HG03175 (cell line): ENCODE results near the gene FAM50A.
"Not testable (repeated sequence)": the region's sequence is repeated elsewhere in the genome, so short reads cannot be mapped to it uniquely, and the experiment has no call there.

Source experiments
- ATAC-seq: cut with Tn5 transposase; IDR thresholded peaks from one replicate; pipeline ENCODE4 v1.9.1; 2021; ENCODE audit warnings: mild to moderate bottlenecking, moderate library complexity; ENCODE audit not compliant: unreplicated experiment

The FAM50A gene, protein sequence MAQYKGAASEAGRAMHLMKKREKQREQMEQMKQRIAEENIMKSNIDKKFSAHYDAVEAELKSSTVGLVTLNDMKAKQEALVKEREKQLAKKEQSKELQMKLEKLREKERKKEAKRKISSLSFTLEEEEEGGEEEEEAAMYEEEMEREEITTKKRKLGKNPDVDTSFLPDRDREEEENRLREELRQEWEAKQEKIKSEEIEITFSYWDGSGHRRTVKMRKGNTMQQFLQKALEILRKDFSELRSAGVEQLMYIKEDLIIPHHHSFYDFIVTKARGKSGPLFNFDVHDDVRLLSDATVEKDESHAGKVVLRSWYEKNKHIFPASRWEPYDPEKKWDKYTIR

GRCh38 chrX:154443992-154444754, at the start of gene FAM50A:
Gene FAM50A, plus strand, starts transcription at chrX:154444141. Its CDS starts 95 bp downstream, at chrX:154444236.
- peak; percentile 85 for ATAC-seq

DNA sequence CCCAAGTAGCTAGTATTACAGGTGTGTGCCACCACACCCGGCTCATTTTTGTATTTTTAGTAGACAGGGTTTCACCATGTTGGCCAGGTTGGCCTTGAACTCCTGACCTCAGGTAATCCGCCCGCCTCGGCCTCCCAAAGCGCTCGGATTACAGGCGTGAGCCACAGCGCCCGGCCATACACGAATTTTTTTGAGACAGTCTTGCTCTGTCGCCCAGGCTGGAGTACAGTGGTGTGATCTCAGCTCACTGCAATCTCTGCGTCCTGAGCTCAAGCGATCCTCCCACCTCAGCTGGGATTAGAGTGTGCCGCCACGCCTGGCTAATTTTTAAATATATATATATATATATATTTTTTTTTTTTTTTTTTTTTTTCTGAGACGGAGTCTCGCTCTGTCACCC, 47.6 kb upstream of the FAM50A start:
- not testable (repeated sequence) for ATAC-seq

DNA sequence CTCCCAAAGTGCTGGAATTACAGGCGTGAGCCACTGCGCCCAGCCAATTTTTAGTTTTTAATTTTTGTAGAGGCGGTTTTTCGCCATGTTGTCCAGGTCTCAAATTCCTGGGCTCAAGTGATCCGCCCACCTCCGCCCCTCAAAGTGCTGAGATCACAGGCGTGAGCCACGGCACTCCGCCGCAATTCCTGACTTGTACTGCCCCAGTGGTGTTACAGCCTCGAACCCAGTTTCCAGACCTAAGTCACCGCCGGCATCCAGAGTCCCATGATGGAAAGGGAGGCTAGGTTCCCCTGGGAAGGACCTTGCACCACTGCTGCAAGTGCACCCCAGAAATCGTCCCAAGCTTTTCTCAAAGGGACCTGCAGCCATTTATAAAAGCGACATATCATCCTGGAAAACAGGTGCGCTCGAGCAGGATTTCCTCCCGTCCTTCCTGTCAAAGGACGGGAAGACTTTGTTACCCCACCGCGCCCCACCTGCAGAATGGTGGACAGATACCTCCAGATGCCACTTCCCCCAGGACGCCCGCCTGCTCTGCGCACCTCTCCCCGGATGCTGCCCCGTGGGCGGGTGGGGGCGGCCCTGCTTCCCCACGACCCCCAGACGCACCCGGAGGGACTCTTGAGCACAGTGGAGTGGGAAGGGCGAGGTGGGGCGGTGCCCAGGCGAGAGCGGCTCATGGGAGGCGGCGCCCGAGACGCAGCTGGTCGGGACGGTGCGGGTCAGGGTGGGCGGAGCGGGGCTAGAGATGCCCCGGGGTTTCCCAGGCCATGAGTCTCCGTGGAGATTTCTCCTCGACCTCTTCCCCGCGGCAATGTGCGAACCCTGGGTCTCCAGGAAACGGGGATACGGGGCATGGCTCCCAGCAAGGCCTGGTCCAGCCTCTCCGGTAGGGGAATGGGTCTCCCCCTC, 46.7 kb upstream of the FAM50A start:
- ATAC-seq: peak; percentile 49

GRCh38 chrX:154397888-154398667, 45.9 kb upstream of the FAM50A start, which contains the start of gene RPL10:
Gene RPL10, plus strand, starts transcription at chrX:154398377. Its CDS starts 143 bp downstream, at chrX:154398520.
- ATAC-seq: peak; percentile 83

DNA sequence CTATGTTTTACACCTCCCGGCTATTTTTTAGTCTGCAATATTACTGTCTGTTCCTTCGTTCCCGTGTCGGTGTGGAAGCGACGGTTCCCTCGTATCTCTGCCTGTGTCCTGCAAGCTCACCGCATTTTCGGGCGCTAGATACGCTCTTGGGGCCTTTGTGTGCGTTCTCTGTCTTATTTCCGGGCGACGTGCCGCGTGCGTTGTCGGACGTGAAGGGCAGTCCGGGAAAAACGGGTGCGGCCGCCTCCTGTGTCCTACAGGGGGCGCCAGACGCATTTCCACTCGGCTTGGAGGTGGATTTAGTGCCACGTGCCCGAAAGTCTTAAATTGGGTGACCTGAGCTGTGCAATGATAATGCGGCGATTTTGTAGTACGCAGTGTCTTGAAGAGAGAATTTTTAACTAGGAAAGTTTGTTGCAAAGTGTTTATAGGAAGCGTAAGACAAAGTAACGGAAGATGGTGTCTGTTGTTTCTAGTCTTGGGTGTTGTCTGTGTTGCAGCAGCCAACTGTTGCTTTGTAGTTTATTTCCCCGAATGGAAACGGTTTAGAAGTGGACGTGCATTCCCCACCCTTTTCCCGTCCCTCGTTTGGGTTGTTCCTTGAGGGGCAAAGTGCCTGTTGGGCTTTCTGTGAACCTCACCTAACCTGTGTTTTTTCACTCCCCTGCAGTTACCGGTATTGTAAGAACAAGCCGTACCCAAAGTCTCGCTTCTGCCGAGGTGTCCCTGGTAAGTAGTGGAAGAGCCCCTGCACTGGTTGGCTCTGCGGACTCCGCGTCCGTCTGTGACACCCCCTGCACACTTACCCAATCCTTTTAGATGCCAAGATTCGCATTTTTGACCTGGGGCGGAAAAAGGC, 45.0 kb upstream of the FAM50A start:
- peak; percentile 34 for ATAC-seq

DNA sequence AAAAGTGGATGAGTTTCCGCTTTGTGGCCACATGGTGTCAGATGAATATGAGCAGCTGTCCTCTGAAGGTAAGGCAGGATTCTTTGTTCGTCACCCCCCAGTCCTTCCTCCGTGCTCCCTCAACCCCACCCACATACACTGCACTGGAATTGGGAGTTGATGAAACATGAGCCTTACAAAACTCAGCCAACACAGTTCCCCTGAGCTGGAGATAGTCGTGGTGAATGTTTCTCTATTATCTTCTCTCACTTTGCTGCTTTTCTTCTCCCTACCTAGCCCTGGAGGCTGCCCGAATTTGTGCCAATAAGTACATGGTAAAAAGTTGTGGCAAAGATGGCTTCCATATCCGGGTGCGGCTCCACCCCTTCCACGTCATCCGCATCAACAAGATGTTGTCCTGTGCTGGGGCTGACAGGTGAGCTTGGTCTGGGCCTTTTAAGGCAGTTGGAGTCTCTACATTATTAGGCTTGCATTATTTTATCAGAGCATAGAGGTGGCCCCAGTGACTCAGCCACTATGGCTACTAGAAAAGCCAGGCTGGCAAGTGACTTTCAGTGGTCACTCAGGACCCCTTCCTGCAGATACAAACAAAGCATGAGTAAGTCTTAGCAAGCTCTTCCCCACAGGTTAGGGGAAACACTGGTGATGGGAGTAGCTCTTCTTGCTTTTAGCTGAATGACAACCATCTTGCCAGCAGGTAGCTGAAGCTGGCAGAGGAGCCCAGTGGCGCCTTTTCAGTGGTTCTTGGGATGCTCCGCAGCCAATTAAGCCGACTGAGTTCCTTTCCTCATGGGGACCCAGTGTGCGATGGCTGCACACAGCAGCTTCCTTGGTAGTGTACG, 44.2 kb upstream of the FAM50A start:
- ATAC-seq: no peak

- not testable (repeated sequence) for ATAC-seq
These were observed 43.5 kb upstream of the FAM50A start for GRCh38 chrX:154400369-154400817.

DNA sequence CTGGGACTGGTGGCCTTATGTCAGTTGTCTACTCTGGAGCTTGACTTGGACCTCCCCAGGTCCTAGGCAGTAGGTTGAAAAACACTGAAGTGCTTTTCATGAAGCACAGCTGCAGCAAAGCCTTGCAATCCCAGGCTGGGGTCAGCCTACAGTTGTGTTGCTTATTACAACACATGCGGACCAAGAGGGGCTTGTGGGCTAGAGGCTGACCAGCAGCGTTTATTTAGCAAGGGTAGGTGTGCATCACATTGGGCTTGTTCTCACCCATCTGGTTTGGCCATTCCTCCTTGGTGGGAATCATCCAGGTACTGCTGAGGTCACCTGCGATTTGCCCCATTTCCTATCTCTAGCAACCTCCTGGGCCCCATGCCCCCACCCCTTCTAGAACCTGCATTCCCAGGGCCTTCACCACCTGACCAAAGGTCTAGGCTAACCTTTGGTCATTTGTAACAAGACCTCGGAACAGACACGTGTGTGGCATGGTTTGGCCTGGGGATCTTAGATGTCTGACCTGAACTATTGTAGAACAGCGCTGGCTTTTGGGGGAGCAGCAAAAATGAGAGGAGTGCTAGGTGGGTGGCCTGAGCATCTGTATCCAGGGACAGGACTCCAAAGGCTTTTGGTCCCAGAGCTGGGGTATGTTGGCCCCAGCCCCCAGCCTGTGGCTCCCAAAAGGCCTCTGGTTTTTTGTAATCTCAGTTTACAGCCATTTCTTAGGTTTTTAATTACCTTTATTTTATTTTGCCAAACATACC, 42.7 kb upstream of the FAM50A start:
- no peak for ATAC-seq

DNA sequence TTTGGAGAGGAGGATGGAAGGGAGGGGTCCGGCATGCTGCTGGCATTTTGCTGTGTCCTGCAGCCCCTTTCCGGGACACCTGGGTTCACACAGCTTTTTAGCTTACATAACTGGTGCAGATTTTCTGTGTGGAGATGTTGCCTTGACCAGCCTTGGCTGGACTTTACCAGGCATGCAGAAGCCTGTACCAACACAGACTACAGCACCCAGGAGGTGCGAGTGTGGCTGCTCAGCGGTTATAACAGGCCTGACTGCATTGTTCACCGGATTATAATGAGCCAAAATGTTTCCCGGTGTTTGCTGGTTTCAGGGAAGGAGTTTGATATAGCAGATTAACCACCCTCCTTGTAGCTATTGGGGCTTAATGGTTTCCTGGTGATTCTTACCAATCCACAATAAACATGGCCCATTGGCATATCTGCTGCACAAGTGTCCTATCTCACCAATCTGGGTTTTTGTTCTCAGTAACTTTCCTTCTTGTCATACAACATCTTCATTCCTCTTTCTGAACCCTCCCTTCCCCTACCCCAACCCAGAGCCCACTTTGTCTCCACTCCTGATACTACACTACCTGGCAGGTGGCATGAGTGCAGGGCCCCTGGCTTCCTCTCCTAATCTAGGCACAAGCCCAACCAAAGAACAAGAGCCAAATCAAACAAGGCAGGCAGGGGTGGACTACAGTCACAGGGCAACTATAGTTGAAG, 41.9 kb upstream of the FAM50A start:
- no peak for ATAC-seq

GRCh38 chrX:154402622-154403127, 41.3 kb upstream of the FAM50A start:
- no peak for ATAC-seq

DNA sequence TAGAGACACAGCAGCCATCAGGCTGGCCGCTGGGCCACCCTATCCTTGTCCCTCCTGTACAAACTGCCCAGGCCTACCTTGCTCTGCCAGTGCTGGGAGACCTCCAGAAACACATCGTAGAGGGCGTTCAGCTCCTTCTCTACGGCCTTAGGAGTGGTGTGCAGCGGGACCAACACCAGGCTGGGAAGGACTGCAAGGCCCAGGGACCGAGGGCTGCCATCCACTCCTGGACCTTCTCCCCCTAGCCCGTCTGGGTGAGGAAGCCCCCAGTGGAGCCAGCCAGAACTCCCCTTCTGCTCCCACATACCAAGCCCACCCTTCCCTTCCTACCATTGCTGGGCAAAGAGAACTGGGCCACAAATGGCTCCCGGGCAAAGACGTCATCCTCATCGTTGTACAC, 40.7 kb upstream of the FAM50A start:
- ATAC-seq: no peak

DNA sequence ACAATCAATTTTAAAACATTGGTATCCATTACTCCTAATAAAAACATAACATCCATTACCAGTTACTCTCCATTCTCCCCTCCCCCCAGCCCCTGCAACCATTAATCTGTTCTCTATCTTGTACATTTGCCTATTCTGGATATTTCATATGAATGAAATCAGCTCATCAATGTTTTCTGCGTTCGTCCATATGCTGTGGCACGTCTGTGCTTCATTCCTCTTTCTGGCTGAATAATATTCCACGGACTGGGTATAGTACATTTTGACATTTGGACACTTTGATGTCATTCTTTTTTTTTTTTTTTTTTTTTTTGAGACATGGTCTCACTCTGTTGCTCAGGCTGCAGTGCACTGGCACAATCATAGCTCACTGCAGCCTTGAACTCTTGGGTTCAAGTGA, 40.1 kb upstream of the FAM50A start:
- ATAC-seq: no peak

- no peak for ATAC-seq
These were observed 39.2 kb upstream of the FAM50A start for GRCh38 chrX:154404625-154405192.

DNA sequence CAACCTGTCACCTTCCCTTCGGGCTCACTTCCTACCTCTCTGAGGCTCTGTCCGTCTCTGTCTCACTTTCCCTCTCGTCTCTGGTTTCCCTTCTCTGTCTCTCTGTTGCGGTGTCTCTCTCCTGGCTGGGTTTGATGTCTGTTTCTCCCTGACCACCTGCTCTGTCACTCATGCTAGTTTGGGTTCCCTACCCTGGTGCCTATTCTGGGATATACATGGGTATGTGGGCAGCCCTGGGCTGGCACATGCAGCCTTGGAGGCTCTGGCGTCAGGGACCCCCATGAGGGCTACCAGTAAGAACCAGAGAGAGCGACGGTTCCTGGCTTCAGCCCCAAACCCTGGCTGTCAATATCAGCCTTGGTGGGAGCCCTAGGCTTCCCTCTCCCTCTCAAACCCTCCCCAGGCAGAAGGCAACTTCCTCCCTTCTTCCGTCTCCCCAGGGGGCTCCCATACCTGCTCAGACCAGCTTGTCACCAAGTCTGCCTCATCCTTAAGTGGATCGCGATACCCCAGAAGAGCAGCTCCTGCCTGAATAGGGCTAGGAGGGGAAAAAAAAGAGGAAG, 35.2 kb upstream of the FAM50A start:
- ATAC-seq: no peak

GRCh38 chrX:154409222-154409871, 34.6 kb upstream of the FAM50A start, which contains the start of gene DNASE1L1:
Gene DNASE1L1, minus strand, starts transcription at chrX:154409254. Its CDS starts 3,686 bp downstream, at chrX:154405568.
- no peak for ATAC-seq

- ATAC-seq: peak; percentile 62
These were observed 32.0 kb upstream of the FAM50A start for GRCh38 chrX:154411981-154412340.
